GM11168 (cell line): ENCODE measurements around the gene APOBEC2.
"Not testable (repeated sequence)": the region's sequence is repeated elsewhere in the genome, so short reads cannot be mapped to it uniquely, and the experiment has no call there.

Experiments used
- in situ Hi-C: fragments of 300-500 bp; cut with MboI; formaldehyde crosslinking; loops from one replicate; pipeline ENCODE4 v1.12.0; 2022; ENCODE audit warnings: low sequenced_read_pairs; ENCODE audit not compliant: unreplicated experiment

The APOBEC2 gene

DNA sequence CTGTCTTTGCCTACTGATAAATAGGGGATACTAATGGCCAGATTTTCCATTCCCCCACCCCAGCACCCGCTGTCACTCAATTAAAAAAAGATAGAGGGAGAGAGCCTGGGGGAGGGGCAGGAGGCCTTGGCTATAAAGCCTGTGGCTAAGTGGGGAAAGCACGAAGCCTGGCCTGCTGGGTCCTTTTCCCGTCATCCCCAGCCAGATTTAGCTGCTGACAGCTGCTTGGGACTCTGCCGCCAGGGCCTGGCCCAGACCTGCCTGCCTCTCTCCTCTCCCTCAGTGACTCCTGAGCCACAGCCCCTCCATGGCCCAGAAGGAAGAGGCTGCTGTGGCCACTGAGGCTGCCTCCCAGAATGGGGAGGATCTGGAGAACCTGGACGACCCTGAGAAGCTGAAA is at the start of gene APOBEC2:
Gene APOBEC2 (plus strand): TSS at position 162 of the 400 bp plus-strand sequence. CDS start 146 bp downstream, at position 308.
- in situ Hi-C loops = no loop called here

GRCh38 chr6:41006217-41006616 is 46.8 kb upstream of the APOBEC2 start:
- in situ Hi-C loops = not testable (repeated sequence)

GRCh38 chr6:41006980-41007379 is 46.0 kb upstream of the APOBEC2 start:
- in situ Hi-C loops = not testable (repeated sequence)

GRCh38 chr6:41008011-41008410 is 45.0 kb upstream of the APOBEC2 start:
- in situ Hi-C loops = no loop called here

DNA sequence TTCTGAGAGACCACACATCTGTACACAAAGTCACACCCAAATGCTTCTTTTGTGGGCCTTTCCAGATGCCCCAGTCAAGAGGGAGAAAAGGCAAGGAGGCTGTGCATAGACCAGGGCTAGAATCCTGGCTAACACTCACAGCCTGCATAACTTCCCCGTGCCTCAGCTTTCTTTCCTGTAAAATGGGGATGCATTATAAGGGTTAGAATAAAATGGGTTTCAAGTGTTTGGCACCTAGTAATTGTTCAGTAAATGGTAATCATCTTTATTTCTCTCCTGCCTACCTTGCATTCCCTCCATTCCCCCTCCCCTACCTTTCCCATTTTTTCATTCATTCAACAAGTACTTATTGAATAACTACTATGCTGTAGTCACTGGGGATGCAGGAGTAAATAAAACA is 43.3 kb upstream of the APOBEC2 start:
- in situ Hi-C loops = no loop called here

GRCh38 chr6:41011673-41012072 is 41.3 kb upstream of the APOBEC2 start:
- in situ Hi-C loops = no loop called here

- in situ Hi-C loops = no loop called here
Observed at GRCh38 chr6:41013466-41014153, 39.4 kb upstream of the APOBEC2 start.

DNA sequence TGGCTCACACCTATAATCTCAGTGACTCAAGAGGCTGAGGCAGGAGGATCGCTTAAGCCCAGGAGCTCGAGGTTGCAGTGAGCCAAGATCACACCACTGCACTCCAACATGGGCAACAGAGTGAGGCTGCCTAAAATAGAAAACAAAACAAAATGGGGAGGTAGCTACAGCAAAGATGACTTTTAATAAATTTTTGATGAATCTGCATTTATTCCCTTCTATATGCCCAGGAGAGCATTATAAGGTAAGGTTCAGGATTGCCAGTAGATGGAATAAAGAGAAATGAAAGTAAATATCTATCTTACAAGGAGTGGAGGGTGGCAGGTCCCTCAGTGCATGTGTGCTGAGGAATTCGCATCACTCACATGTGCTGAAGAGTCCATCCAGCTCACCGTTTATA is 38.2 kb upstream of the APOBEC2 start:
- in situ Hi-C loops = no loop called here

- in situ Hi-C loops = not testable (repeated sequence)
Observed at GRCh38 chr6:41015860-41016259, 37.1 kb upstream of the APOBEC2 start.

DNA sequence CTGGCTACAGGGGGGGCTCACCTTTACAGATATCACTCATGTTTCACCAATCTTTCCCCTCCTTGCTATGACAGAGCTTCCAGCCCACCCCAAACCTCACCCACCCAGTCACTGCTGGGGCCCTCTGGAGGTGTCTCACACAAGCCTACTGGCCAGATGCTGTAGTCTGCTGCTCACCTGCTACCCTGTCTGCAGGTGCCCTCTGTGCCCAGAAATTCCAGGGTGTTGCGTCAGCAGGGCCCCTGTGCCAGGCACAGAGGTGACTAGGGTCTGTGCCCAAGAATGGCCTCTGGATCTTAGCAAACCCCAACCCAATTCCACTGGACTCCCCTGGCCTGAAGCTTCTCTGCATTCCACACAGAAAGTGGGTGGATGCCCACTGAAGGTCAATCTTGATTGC is 35.3 kb upstream of the APOBEC2 start:
- in situ Hi-C loops = no loop called here

- in situ Hi-C loops = no loop called here
Observed at GRCh38 chr6:41021832-41022231, 31.2 kb upstream of the APOBEC2 start.

DNA sequence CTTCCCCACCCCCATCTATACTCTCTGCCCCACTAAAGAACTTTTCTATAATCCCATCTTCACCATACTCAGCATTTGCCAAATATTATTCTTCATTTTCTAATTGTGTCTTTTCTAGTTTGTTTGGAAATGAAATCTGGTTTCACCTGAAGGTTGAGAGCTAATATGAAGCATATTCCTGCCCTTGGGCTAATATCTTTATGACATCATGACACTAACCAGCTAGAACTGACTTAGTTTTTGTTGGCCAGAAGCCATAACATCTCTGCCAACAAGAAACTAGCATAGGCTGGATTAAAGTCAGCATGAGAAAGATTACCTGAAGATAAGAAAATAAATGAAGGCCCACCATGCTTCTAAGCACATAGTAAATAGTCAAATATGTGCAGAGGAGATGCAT is 30.7 kb upstream of the APOBEC2 start:
- in situ Hi-C loops = no loop called here

DNA sequence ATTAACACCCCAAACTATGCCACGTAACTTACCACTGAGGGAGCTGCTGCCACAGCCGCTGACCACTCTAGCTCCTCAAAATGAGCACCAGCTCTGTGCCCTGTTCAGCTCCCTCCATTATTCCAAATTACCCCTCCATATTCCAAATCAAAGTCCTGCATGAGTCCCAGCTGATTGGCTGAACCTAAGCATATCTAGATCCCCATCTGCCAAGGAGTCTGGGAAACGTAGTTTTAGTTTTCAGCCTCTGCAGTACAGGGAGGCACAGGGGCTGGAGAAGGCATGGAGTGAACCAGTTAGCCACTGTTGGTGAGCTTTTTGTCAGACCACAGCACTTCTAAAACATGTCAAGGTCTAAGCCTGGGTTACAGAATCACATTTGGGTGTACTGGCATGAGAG is 29.9 kb upstream of the APOBEC2 start:
- in situ Hi-C loops = no loop called here

- in situ Hi-C loops = no loop called here
Observed at GRCh38 chr6:41025966-41026530, 27.0 kb upstream of the APOBEC2 start.

DNA sequence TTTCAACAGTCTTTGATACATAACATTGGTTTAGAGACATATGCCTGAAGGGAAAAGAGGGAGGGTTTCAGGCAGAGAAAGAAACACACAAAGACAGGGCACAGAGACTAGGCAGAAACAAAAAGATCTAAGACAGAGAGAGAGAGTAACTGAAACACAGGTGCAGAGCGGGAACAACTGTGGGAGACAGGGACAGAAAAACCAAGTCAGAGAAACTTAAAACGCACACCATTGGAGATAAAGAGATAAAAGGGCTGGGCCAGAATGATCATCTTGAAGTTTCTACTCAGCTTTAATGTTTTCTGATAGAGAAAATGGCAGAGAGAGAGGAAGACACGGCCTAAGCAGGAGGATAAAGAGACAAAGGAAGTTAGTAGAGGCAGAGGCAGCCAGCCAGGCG is 25.8 kb upstream of the APOBEC2 start:
- in situ Hi-C loops = no loop called here

DNA sequence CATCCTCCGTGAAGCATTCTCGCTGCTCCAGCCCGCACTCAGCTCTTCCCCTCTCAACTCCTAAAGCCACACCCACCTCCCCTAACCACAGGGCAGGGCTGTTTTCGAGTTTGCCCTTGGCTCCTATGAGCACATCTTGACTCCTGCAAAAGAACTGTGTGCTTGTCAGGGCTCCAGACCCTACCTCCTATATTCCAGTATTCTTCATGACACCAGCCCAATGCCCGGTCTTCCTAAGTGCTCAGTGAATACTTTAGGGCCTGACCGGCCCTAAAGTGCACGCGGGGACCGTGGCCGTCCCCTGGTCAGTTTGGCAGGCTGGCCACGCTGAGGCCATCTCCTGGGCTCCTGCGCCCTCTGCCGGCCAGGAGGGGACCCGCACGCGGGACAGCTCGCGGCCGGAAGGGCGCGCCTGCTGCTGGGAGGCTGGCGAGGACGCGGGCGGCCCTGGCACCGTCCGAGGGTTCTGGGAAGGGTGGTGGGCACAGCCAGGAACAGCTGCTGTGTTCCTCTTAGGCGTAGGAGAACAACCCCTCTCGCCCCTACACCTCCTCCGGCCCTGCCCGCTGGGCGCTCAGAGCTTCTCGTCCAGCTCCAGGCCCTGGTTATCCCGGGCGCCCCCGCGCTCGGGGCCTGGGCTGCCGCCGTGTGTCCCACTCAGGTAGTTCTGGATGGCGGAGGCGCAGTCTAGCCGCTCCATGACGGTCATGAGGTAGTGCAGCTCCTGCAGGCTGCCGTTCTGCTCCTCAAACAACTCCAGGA is 25.0 kb upstream of the APOBEC2 start:
- in situ Hi-C loops = no loop called here

GRCh38 chr6:41028561-41029412 is 24.2 kb upstream of the APOBEC2 start:
- in situ Hi-C loops = no loop called here

DNA sequence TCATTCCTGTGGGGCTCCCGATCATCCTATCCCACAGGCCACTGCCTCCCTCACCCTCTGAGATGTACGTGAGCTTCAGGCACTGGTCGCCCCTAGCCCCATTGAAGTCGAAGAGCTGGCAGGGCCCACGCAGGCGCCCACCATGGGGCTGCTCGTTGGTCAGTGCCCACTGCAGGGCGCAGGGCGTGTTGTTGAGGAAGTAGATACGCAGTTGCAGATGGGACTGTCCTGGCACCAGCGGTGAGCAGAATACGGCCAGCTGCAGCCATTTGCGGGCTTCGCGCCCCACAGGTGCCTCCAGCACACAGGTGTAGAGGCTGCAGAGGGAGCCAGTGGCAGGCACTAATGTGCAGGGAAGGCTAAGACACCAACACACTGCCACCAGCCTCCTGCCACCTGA is 20.2 kb upstream of the APOBEC2 start:
- in situ Hi-C loops = no loop called here

GRCh38 chr6:41033776-41034175 is 19.2 kb upstream of the APOBEC2 start:
- in situ Hi-C loops = no loop called here

DNA sequence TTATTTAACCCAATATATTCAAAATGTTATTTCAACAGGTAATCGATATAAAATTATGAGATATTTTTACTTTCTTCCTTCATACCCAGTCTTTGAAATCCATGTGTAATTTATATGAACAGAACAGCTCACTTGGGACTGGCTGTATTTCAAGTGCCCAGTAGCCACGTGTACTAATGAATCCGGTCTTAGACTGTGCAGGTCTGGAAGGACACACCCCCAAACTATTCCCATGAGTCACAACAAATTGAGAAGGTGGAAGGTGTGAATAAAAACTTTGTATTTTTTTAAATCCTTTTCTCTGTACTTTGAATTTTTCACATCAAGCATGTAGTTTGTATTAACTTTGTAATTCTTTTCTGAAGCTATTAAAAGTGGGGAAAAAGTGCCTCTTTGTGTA is 16.8 kb upstream of the APOBEC2 start:
- in situ Hi-C loops = no loop called here

DNA sequence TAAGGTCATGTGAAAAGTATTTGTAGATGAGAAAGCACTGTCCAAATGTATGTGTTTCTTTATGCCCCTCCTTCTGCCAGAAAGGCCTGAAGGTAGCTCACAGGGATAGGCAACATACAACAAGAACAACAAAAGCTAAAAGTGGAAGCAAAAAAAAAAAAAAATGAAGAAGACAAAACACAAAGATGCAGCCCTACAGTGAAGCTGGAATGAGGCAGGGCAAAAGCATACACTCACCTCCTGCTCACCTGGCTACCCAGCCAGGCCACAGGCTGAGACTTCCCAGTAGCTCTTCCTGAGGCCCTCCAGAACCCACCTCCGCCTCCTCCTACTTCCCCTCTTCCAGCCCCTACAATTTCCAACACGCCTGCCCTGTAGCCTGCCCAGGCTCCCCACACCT is 16.4 kb upstream of the APOBEC2 start:
- in situ Hi-C loops = no loop called here
